Lung microvascular endothelial cell (primary cell): ENCODE results near the gene ADARB2. TPM values are rescaled to one million over a fixed set of nuclear protein-coding genes. Genes with fewer than 3 reads are reported as not detected.

Experiments
- DNase-seq, 2 donors: peaks; one replicate each; pipeline versions ENCODE4 v3.0.0 to v3.0.0-alpha.2; 2010; ENCODE audit warnings: low read depth in 2 of 2
- total RNA-seq: library from RNA; depleted of rRNA; stranded (reverse); fragments of >200 nt; gene quantifications from 2 replicates; pipeline ENCODE4 v1.2.1, GENCODE V29; 2014

Gene ADARB2
- total RNA-seq, 1 donor from 2014 or later = 2.0 TPM

GRCh38 chr10:1736144-1736971, 967 bp downstream of the ADARB2 start:
- DNase-seq = no peak

DNA sequence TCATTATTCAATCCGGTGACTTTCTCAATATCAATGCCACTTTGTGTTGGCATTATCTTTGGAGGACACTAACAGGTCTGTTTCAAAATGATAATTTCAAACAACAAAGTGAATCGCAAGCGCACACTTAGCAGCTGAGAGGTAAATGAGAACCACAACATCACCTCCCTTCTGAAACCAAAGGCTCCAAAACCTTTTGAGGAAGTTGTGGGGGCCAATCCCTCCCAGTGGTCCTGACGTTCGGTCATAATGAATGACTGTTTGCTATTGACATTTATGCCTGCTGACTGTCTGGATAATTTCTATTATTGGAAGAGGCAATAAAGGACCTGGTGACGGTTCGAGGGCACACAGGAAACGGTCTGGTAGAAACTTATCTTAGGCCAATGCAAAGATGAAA, 1.8 kb downstream of the ADARB2 start:
- no peak for DNase-seq

DNA sequence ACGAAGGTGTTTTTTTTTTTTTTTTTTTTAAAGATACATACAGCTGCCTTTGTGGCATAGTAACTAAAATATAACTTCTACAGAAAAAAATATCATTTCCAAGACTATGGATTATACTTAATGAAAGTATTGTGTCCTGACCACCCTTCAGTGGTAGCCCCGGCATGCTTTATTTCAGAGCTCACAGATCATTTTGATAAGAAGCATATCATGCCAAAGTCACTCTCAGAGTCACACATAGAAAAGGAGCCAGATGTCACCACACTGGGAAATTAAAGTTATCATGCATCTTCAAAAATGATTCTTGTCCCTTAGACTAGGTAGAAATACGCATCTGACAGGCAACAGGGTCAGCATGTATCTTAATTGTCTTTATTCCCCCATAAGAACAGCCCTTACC, 3.0 kb downstream of the ADARB2 start:
- no peak for DNase-seq

- DNase-seq = no peak
Observed at GRCh38 chr10:1733720-1734119, 3.6 kb downstream of the ADARB2 start.

DNA sequence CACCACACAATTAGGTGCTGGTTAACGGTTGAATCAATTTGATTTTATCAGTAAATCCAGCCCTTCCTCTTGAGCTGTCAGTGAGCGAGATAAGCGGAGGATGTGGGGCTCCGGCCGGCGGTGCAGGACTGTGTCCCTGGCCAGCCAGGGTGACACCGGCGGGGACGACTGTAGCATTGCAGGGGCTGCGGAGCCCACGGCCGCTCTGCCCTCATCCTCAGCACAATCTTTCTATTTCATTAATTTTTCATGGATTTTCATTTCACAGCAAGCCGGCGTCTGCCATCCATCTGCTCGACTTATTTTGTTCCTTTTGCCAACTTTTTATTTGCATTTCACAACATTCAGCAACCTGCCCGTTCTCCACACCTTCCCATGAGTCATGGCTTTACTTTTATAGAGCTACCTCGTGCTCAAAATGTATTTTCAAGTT, 4.7 kb downstream of the ADARB2 start:
- no peak for DNase-seq

DNA sequence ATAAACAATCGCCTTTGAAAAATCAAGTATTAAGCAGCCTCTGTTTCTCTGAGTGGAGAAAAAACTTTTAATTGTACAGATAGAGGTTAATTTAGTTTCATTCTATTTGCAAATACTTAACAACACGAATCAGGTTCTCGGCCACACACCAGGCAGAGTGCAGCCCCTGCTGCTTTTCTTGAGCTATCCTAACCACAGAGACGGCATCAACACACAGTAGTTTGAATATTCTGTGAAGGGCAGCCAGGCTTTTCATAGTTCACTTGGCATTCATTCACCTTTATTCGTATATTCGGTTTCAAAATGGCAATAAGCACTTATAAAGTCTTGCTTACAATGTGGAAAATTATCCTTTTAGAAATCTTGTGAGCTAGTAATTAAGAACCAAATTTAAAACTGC, 5.7 kb downstream of the ADARB2 start:
- no peak for DNase-seq

GRCh38 chr10:1729751-1730150, 7.6 kb downstream of the ADARB2 start:
- no peak for DNase-seq

DNA sequence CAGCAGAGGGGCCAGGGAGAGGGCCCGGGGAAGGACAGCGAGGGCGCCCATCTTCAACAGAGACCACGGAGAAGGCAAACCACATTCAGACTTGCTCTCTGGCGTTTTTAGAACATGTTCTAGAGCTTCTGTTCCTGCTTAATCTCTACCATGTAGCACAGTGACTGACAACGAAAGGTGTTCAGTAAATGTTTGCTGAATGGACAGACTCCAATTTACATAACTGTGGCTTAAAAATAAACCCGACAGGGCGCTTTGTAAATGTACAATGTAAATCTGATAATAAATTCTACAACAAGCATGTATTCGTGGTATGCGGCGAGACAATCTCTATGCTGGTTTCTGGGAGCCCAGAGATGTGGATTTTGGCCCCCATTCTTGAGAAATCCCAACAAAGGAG, 10.5 kb downstream of the ADARB2 start:
- DNase-seq = no peak

DNA sequence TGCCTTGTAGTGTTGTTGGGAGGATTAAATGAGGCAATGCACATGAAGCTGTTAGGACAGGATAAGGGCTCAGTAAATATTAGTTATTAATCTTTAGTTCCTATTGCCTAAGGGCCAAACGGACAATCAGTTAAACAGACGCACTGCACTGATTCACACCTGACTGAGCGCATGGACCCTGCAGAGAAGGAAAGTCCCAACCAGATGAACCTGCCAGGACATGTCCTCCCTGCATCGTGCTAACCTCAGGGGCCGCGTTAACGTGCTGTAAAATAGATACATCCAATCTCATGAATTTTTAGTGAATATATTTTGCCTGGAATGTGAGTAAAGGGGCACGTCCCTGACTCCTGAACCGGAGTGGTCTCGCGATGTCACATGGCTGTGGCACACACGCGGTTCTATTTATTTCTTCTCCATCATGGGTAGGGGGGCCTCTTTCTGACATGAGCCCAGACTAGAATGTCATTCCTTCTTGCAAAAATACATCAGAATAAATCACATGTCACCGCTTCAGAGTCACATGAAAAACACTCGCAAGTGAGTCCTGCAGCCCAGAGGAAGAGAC, 12.3 kb downstream of the ADARB2 start:
- no peak for DNase-seq

DNA sequence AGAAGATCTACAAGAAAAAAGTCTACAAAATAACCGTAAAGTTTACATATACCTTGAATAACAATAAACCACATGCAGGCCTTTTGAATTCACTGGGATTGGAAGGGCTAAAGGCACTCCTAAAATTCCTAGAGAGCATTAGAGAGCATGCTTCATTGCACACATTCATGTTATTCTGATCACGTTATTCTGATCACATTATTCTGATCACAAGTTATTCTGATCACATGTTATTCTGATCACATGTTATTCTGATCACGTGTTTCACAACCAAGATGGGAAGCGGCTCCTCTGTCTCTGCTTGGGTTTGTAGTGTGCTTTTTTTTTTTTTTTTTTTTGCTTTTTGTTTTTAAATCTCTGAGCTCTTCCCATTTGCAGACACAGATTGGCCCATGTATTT, 20.5 kb downstream of the ADARB2 start:
- no peak for DNase-seq

- DNase-seq = no peak
Observed at GRCh38 chr10:1715821-1716220, 21.5 kb downstream of the ADARB2 start.

DNA sequence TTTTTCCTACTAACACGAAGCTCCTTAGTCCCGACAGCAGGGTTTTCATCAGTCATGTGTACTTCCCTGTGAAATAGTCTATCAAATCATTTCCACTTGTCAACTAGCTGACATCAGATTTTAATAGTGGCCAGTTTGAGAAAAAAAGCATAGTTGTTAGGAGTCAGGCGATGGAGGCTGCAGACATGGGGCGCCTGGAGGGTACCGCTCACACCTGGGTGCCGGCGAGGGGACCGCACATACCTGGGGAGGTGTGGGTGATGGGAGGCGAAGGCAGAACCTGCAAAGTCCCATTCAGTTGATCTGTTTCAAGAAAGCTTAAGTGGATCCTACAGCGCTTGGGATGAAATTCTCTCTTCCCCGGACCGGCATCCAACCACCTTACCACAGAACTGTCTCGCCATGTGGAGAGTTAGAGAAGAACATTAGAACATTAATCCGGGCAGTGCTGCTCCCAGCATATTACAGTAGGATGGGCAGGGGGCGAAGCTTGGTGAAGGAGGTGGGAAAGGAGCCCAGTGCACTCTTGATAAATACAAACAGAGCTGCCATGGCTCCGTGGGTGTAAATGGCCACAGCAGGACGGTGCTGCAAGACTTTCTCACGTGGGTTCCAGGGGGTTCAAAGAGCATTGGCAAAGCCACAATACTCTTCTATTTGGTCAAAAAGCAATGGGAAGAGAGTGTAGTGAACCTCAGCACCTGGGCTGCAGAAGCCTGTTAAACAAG, 24.2 kb downstream of the ADARB2 start:
- DNase-seq = no peak

- no peak for DNase-seq
Observed at GRCh38 chr10:1712314-1712713, 25.0 kb downstream of the ADARB2 start.

GRCh38 chr10:1709161-1709560, 28.2 kb downstream of the ADARB2 start:
- DNase-seq = no peak

GRCh38 chr10:1708746-1709145, 28.6 kb downstream of the ADARB2 start:
- DNase-seq = no peak

DNA sequence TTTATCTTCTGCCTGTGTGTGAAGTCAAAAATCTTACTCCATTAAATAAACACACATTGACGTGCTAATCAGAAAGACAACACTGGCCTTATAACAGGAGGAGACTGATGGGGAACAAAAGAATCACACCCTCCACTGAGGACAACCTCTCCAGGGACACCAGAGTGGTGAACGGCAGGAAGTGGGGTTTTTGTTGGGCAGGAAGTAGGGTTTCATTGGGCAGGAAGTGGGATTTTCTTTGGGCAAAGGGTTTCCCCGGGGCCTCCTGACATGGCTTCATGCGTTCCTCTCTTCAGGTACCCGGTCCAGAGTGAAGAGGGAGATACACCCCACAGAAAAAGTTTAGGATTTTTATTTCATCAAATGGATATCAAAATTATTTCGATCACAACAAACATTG, 30.6 kb downstream of the ADARB2 start:
- no peak for DNase-seq

GRCh38 chr10:1706256-1706655, 31.1 kb downstream of the ADARB2 start:
- DNase-seq = no peak

DNA sequence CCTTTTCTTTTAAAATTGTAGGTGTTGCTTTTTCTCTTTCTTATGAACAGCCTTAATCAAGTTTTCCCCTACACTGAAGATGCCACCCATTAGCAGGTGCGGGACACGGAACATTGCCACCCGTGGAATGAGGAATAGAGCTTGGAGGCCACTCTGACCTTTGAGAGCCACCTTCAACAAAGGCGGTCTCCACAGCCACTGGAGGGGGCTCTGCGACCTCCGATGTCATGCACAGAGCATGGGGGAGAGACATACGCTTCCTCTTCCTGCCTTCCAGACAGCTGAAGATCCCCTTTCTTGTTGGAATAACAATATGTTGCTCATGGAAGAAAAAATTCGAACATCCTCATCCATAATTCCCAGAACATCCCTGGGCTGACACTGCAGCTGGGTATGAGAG, 39.1 kb downstream of the ADARB2 start:
- no peak for DNase-seq

GRCh38 chr10:1696106-1696505, 41.2 kb downstream of the ADARB2 start:
- no peak for DNase-seq

GRCh38 chr10:1690086-1690485, 47.2 kb downstream of the ADARB2 start:
- no peak for DNase-seq

DNA sequence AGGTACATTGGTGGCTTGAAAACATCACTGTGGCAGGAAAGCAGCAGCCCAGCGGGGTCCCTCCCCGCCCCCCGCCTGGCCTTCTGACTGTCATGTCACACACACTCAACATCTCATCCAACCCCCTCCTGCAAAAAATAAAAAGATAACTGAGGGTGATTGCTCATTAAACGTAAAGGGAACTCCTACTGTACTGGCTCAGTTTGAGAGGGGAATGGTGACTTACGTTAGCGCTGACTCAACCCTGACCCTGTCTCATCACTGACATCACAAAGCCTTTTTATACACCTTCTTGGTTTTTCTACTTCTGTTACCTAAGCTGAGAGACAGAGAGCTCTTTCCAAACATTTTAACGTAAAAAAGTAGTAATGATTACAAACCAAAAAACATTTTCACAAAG, 48.8 kb downstream of the ADARB2 start:
- no peak for DNase-seq

DNA sequence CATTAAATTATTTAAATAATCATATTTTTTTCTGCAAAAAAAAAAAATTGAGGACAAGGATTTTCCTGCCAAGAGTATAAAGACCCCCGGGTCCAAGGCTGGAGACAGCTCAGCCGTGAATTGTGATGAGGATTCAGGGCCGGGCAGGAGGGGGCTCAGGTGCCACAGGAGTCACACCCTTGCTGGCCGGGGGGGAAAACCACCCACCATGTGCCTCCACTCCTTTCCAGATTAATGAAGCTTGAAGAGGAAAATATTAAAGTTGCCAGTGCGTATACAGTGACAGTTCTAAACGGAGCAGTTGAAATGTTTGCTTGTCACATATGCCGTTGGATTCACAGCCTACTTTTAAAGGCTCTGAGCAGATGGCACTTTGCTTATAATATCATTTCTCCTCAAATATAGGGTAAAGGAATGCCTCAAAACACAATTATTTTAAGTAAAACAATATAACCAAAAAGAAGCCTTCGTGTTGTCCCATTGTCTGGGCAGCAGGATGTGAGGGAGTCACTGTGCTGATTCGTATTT, 49.6 kb downstream of the ADARB2 start:
- no peak for DNase-seq
